ENCODE measurements around the gene RAPGEF2. TPM values are rescaled to one million over a fixed set of nuclear protein-coding genes. Genes with fewer than 3 reads are reported as not detected.

The RAPGEF2 gene
- total and polyA plus RNA-seq, 7 donors: 4.6 to 35.2 (median 20.4) TPM

DNA sequence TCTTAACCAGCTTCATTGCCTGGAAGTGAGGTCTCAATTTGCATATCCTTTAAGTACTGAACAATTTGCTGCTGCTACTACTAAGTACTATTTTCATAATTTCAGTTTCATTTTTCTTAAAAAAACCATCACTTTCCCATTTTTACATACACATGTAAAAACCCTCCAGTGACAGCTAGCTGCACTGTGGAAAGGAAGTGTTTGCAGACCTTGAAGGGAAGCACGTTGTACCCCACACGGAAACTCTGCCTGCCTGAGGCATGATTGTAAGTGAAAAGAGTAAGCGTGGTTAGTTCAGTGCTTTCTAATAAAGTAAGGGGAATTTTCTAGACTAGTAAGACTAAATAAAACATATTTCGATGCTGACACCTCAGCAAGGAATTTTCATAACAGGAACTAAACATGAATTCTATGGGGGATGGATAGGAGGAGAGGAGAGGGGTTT is 103.6 kb downstream of the RAPGEF2 start:
- Histone ChIP-seq H3K4me3 (no peak overlapping the region), H3K4me1 (peaks cover 29% of the 10 kb centered on the region), H3K27me3 (ENCODE audit: insufficient read depth in 3 of 3, low read length in 2 of 3) (no peaks in the 10 kb centered on the region), H3K36me3 (ENCODE audit: insufficient read depth in 1 of 2, low read depth in 1 of 2) (no peaks in the 10 kb centered on the region), H3K9me3 (no peaks in the 10 kb centered on the region), H3K27ac (no peak overlapping the region)
- intact Hi-C loops (cut with DNase I): loop anchor here in 1 of 2 donors (10.0 kb wide), 1 partner anchor 352 kb away; no protein-coding TSS in a partner anchor
- no peak for ATAC-seq
- TF ChIP-seq, protein P1, sequence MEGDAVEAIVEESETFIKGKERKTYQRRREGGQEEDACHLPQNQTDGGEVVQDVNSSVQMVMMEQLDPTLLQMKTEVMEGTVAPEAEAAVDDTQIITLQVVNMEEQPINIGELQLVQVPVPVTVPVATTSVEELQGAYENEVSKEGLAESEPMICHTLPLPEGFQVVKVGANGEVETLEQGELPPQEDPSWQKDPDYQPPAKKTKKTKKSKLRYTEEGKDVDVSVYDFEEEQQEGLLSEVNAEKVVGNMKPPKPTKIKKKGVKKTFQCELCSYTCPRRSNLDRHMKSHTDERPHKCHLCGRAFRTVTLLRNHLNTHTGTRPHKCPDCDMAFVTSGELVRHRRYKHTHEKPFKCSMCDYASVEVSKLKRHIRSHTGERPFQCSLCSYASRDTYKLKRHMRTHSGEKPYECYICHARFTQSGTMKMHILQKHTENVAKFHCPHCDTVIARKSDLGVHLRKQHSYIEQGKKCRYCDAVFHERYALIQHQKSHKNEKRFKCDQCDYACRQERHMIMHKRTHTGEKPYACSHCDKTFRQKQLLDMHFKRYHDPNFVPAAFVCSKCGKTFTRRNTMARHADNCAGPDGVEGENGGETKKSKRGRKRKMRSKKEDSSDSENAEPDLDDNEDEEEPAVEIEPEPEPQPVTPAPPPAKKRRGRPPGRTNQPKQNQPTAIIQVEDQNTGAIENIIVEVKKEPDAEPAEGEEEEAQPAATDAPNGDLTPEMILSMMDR (IDR thresholded peaks at IDR 0.05): no peak
- DNase-seq: no peak
- 62 to 73% (median 64%) methylated on average over 4 of the region's 4 CpGs for WGBS, 3 donors

DNA sequence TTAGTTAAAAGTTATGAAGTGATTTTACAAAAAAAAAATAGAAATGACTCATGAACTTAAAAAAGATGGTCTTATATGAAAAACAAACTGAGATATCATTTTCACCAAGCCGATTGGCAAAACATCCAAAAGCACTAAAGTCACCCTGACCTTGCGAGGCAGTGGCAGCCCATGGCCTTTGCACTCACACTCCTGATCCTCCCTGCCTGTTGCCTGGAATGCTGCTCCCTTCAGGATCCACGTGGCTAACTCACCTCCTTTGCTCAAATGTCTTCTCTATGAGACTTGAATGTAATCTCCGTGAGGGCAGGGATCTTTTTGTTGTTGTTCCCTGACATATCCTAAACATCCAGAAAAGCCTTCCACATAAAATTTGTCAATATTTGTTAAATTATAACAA is 106.4 kb downstream of the RAPGEF2 start:
- H3K4me1 ChIP-seq: peaks cover 37% of the 10 kb centered on the region
- DNase-seq: no peak
- WGBS, 3 donors: 60 to 76% (median 61%) methylated on average over 4 of the region's 4 CpGs
- H3K27ac ChIP-seq: no peak overlapping the region
- intact Hi-C loops (cut with DNase I): loop anchor here in 1 of 2 donors (10.0 kb wide), 1 partner anchor 354 kb away; no protein-coding TSS in a partner anchor
- TF ChIP-seq, protein P1 (IDR thresholded peaks at IDR 0.05): no peak
- H3K27me3 ChIP-seq (ENCODE audit: insufficient read depth in 3 of 3, low read length in 2 of 3): no peaks in the 10 kb centered on the region
- no peak for ATAC-seq
- H3K9me3 ChIP-seq: no peaks in the 10 kb centered on the region
- no peaks in the 10 kb centered on the region for H3K36me3 ChIP-seq (ENCODE audit: insufficient read depth in 1 of 2, low read depth in 1 of 2)
- H3K4me3 ChIP-seq: no peak overlapping the region

DNA sequence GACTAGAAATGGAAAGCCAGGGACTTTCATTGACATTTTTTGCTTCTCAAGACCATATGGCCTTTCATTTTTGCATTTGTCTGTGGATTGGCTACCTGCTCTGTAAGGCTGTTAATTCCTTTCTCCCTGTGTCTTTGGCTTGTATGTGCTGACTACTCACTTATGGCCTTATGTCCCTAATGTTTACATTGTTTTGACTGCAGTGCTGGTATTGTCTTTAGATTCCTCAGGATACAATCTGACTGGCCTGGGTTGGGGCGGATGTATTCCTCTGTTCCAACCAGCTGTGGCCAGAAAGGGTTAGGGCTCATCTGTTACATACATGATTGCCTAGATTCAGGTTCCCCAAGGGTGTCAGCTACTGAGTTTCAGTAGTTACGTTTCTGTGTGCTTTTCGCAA is 108.1 kb downstream of the RAPGEF2 start:
- Histone ChIP-seq H3K4me3 (no peak overlapping the region), H3K27me3 (ENCODE audit: insufficient read depth in 3 of 3, low read length in 2 of 3) (no peaks in the 10 kb centered on the region), H3K27ac (peak overlapping the region; percentile 88), H3K4me1 (peaks cover 47% of the 10 kb centered on the region), H3K36me3 (ENCODE audit: insufficient read depth in 1 of 2, low read depth in 1 of 2) (no peaks in the 10 kb centered on the region), H3K9me3 (no peaks in the 10 kb centered on the region)
- 76 to 91% (median 80%) methylated on average over 3 of the region's 3 CpGs for WGBS, 3 donors
- ATAC-seq: no peak
- TF ChIP-seq, protein P1 (IDR thresholded peaks at IDR 0.05): no peak
- intact Hi-C loops (cut with DNase I): no loop called here
- no peak for DNase-seq

DNA sequence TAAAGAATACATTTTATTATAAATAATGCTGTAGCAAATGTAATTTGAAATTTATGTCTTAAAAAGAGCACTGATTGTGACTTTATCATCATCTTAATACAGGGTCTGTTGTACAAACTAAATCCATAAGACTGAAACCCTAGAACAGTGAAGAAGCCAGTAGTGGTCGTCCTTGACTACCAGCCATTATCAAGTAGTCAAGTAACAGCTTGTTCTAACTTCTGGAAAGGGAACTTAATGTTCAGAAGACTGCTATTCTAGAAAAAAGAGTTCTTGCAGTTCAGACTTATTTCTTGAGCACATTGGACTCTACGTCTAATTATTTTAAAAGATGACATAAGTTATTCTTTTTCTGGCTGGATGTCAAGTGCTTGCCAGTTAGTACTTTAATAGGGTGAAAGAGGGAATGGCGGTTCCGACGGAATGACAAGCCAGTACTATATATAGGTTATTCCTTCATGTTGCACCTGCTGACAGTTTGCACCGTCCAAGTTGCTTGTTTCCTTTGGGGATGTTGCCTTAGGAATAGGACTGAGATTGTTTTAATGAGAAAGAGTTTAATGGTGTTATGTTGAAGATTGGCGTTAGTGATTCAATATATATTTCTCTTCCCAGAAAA is 109.9 kb downstream of the RAPGEF2 start:
- Histone ChIP-seq H3K27ac (peak overlapping the region; percentile 88), H3K36me3 (ENCODE audit: insufficient read depth in 1 of 2, low read depth in 1 of 2) (no peaks in the 10 kb centered on the region), H3K27me3 (ENCODE audit: insufficient read depth in 3 of 3, low read length in 2 of 3) (no peaks in the 10 kb centered on the region), H3K9me3 (no peaks in the 10 kb centered on the region), H3K4me1 (peaks cover 60% of the 10 kb centered on the region), H3K4me3 (peak overlapping the region; percentile 45)
- intact Hi-C loops (cut with DNase I): no loop called here
- WGBS, 3 donors: 18 to 31% (median 19%) methylated on average over 7 of the region's 7 CpGs
- peak; percentile 95 to 97 (median 96) for ATAC-seq
- TF ChIP-seq, protein P1 (IDR thresholded peaks at IDR 0.05): no peak
- DNase-seq: peak in 1 of 2 donors; percentile 58

DNA sequence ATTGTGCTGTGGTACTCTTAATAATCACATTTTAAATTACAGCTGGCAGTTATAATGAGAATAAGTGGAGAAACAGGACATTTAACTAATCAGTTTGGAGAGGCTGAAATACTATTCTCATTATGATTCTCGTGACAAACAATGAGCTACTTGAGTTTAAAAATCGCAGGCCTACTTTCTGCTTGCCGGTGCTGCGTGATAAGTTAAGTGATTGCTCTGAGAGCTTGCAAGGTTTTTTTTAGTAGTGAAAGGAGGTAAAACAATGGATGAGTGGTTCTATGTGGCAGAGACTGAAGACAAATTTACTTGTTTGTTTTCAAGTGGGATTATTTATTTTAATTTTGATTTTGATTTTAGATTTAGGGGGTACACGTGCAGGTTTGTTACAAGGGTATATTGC is 114.0 kb downstream of the RAPGEF2 start:
- DNase-seq: no peak
- Histone ChIP-seq H3K36me3 (ENCODE audit: insufficient read depth in 1 of 2, low read depth in 1 of 2) (no peaks in the 10 kb centered on the region), H3K27ac (peak overlapping the region; percentile 37), H3K4me1 (peaks cover 70% of the 10 kb centered on the region), H3K9me3 (no peaks in the 10 kb centered on the region), H3K27me3 (ENCODE audit: insufficient read depth in 3 of 3, low read length in 2 of 3) (no peaks in the 10 kb centered on the region), H3K4me3 (no peak overlapping the region)
- intact Hi-C loops (cut with DNase I): no loop called here
- 81 to 83% (median 82%) methylated on average over 5 of the region's 5 CpGs for WGBS, 3 donors
- TF ChIP-seq, protein P1 (IDR thresholded peaks at IDR 0.05): no peak
- ATAC-seq: no peak
